Adrenal gland (tissue), 12 donors: ENCODE data around the gene DPH1. TPM values are rescaled to one million over a fixed set of nuclear protein-coding genes. Genes with fewer than 3 reads are reported as not detected.

Experiments used
- DNase-seq, 7 donors: peaks; one replicate each; pipeline ENCODE4 v3.0.0-alpha.2; 2019 to 2020
- H3K27ac ChIP-seq, 5 donors: fragments of 200-600 bp; sonication (generic) in 4 of 5; 1 replicate in 3 of 5; 2 replicates in 2 of 5; pipeline versions ENCODE4 v1.5.1 to v1.8.0; 2016 to 2020; ENCODE audit warnings: mild to moderate bottlenecking in 1 of 5
- H3K27me3 ChIP-seq: fragments of 200-600 bp; 2 replicates; pipeline ENCODE4 v1.8.0; 2021
- H3K36me3 ChIP-seq, 2 donors: fragments of 200-600 bp; replicated peaks in 1 of 2; 1 replicate in 1 of 2; 2 replicates in 1 of 2; pipeline versions ENCODE4 v1.5.1 to v1.8.0; 2018 to 2022
- H3K4me1 ChIP-seq, 2 donors: fragments of 200-600 bp; replicated peaks in 1 of 2; 1 replicate in 1 of 2; 2 replicates in 1 of 2; pipeline versions ENCODE4 v1.5.1 to v1.8.0; 2018 to 2021
- H3K4me3 ChIP-seq, 4 donors: fragments of 200-600 bp; sonication (generic) in 3 of 4; one replicate each; pipeline ENCODE4 v1.5.1; 2016 to 2018
- H3K9me3 ChIP-seq, 3 donors: fragments of 200-600 bp; sonication (generic) in 1 of 3; replicated peaks in 1 of 3; 1 replicate in 2 of 3; 2 replicates in 1 of 3; pipeline versions ENCODE4 v1.5.1 to v1.8.0; 2016 to 2021
- CTCF ChIP-seq, 6 experiments: fragments of 450-650 bp in 4 of 6; fragments of 200-600 bp in 2 of 6; sonication (generic) in 1 of 6; IDR thresholded peaks; 1 replicate in 5 of 6; 2 replicates in 1 of 6; pipeline versions ENCODE4 v1.5.1 to v1.8.0; 2016 to 2021; ENCODE audit warnings: antibody characterized with exemption in 6 of 6, mild to moderate bottlenecking in 2 of 6, moderate library complexity in 1 of 6
- POLR2A ChIP-seq, 2 donors: fragments of 450-650 bp; IDR thresholded peaks; one replicate each; pipeline ENCODE4 v1.6.1; 2017; ENCODE audit warnings: antibody characterized with exemption in 2 of 2, mild to moderate bottlenecking in 2 of 2, moderate library complexity in 1 of 2
- WGBS, 4 donors: extraction: QIAGEN DNeasy Blood & Tissue Kit in 2 of 4; methylation state at CpG; one replicate each; pipeline versions ENCODE4 v1.1.5 to v1.1.7; 2013 to 2017; 5-methylcytosine and 5-hydroxymethylcytosine counted together
- intact Hi-C, 2 donors: fragments of 100-400 bp; cut with DNase I; formaldehyde crosslinking; loops; one replicate each; pipeline versions ENCODE4 v1.14.1 to v1.15.0; 2022 to 2023
- polyA plus RNA-seq, 3 donors: library from polyadenylated mRNA; stranded (reverse); fragments of 200-250 nt in 2 of 3; fragments of 350-450 nt in 1 of 3; fragmentation: Illumina TruSeq in 1 of 3; extraction: RNeasy Lipid Tissue Mini Kit (QIAGEN cat#74804) in 1 of 3; gene quantifications; one replicate each; pipeline ENCODE4 v1.2.3, GENCODE V29; 2013 to 2014
- total RNA-seq, 9 donors: library from RNA; depleted of rRNA in 4 of 9; stranded (reverse); fragments of >200 nt in 4 of 9; fragments of 120-200 nt in 1 of 9; fragmentation: NEBNext Ultra II Directional in 1 of 9; extraction: Animal tissue kit (Norgen Biotek cat#: 25700) in 1 of 9; gene quantifications; one replicate each; pipeline versions ENCODE4 v1.1.0 to v1.2.4, GENCODE V29; 2013 to 2023
- donor health status: healthy with polysubstance abuse.
- donor health status: Bipolar disorder and iron deficiency.
- donor health status: DM: yes; HTN: yes; CAD: no.
- donor health status: DM: no; HTN: no; CAD: no.
- donor health status: DM: no; HTN: no; CAD: no.
- donor health status: DM: yes; HTN: yes; CAD: no.

DPH1 gene
- total and polyA plus RNA-seq, 12 donors: 29.3 to 100 (median 57.7) TPM

- Histone ChIP-seq H3K27me3 (no peaks in the 10 kb centered on the region), H3K4me3 (no peak overlapping the region), H3K9me3 (no peaks in the 10 kb centered on the region), H3K27ac (no peak overlapping the region), H3K4me1 (peaks cover 21 to 41% of the 10 kb centered on the region in 2 donors), H3K36me3 (peaks cover 0 to 13% of the 10 kb centered on the region in 2 donors)
- WGBS, 4 donors: 88 to 97% (median 92%) methylated on average over 6 of the region's 6 CpGs
- no peak for DNase-seq
- TF ChIP-seq POLR2A (IDR thresholded peaks at IDR 0.05) (no peak), CTCF (IDR thresholded peaks at IDR 0.05) (no peak)
- intact Hi-C loops: no loop called here
Measured at GRCh38 chr17:2047590-2047989, 17.6 kb downstream of the DPH1 start.

GRCh38 chr17:2048805-2049204 is 18.9 kb downstream of the DPH1 start:
- H3K27me3 ChIP-seq: no peaks in the 10 kb centered on the region
- peaks cover 0 to 1% of the 10 kb centered on the region in 2 donors for H3K36me3 ChIP-seq
- peaks cover 18 to 35% of the 10 kb centered on the region in 2 donors for H3K4me1 ChIP-seq
- H3K27ac ChIP-seq: no peak overlapping the region
- 17 to 28% (median 20%) methylated on average over 9 of the region's 9 CpGs for WGBS, 4 donors
- intact Hi-C loops: no loop called here
- no peaks in the 10 kb centered on the region for H3K9me3 ChIP-seq
- no peak for TF ChIP-seq CTCF (IDR thresholded peaks at IDR 0.05)
- TF ChIP-seq POLR2A (IDR thresholded peaks at IDR 0.05): no peak
- DNase-seq: peak in 1 of 7 donors; percentile 28
- H3K4me3 ChIP-seq: peak overlapping the region in 1 of 4 donors; percentile 73

- Histone ChIP-seq H3K4me1 (peaks cover 18 to 40% of the 10 kb centered on the region in 2 donors), H3K4me3 (peak overlapping the region in 3 of 4 donors; percentile 58 to 73 (median 73)), H3K27me3 (no peaks in the 10 kb centered on the region), H3K9me3 (no peaks in the 10 kb centered on the region), H3K27ac (peak overlapping the region in 2 of 5 donors; percentile 67 to 80), H3K36me3 (no peaks in the 10 kb centered on the region)
- peak; percentile 80 to 94 (median 89) for DNase-seq
- WGBS, 4 donors: 2 to 26% (median 2%) methylated on average over 5 to 104 of the region's 104 CpGs
- intact Hi-C loops: loop anchor here (10.0 kb wide), 2 partner anchors 125 to 235 kb away; no protein-coding TSS in a partner anchor
- TF ChIP-seq POLR2A (IDR thresholded peaks at IDR 0.05) (no peak), CTCF (IDR thresholded peaks at IDR 0.05) (peak in 1 of 6 experiments; percentile 5)
Measured at GRCh38 chr17:2049333-2050299, 19.7 kb downstream of the DPH1 start.

- TF ChIP-seq POLR2A (IDR thresholded peaks at IDR 0.05): no peak
- peak in 1 of 6 experiments; percentile 19 for TF ChIP-seq CTCF (IDR thresholded peaks at IDR 0.05)
- H3K36me3 ChIP-seq: no peaks in the 10 kb centered on the region
- peak; percentile 67 to 86 (median 78) for DNase-seq
- intact Hi-C loops: loop anchor here (10.0 kb wide), 2 partner anchors 124 to 234 kb away; no protein-coding TSS in a partner anchor
- no peaks in the 10 kb centered on the region for H3K27me3 ChIP-seq
- H3K9me3 ChIP-seq: no peaks in the 10 kb centered on the region
- H3K4me1 ChIP-seq: peaks cover 21 to 42% of the 10 kb centered on the region in 2 donors
- H3K4me3 ChIP-seq: peak overlapping the region in 2 of 4 donors; percentile 37 to 73
- peak overlapping the region in 2 of 5 donors; percentile 67 to 80 for H3K27ac ChIP-seq
- WGBS, 4 donors: 1 to 4% (median 1%) methylated on average over 18 to 88 of the region's 88 CpGs; no CpG with 5 or more reads in 1 of the 4 donors
Measured at GRCh38 chr17:2050300-2051060, 20.5 kb downstream of the DPH1 start.
